GM21717 (cell line): ENCODE data around the gene PRR14L.

ENCODE experiments used
- ATAC-seq: cut with Tn5 transposase; IDR thresholded peaks from one replicate; pipeline ENCODE4 v1.9.1; 2021; ENCODE audit warnings: mild to moderate bottlenecking, moderate library complexity; ENCODE audit not compliant: unreplicated experiment

PRR14L gene

GRCh38 chr22:31647066-31647465 lies 102.9 kb downstream of the PRR14L start:
- ATAC-seq, result no peak

- no peak for ATAC-seq
Observed at GRCh38 chr22:31646186-31647019, 103.5 kb downstream of the PRR14L start.

- ATAC-seq, result no peak
Observed at GRCh38 chr22:31639436-31640039, 110.4 kb downstream of the PRR14L start.

DNA sequence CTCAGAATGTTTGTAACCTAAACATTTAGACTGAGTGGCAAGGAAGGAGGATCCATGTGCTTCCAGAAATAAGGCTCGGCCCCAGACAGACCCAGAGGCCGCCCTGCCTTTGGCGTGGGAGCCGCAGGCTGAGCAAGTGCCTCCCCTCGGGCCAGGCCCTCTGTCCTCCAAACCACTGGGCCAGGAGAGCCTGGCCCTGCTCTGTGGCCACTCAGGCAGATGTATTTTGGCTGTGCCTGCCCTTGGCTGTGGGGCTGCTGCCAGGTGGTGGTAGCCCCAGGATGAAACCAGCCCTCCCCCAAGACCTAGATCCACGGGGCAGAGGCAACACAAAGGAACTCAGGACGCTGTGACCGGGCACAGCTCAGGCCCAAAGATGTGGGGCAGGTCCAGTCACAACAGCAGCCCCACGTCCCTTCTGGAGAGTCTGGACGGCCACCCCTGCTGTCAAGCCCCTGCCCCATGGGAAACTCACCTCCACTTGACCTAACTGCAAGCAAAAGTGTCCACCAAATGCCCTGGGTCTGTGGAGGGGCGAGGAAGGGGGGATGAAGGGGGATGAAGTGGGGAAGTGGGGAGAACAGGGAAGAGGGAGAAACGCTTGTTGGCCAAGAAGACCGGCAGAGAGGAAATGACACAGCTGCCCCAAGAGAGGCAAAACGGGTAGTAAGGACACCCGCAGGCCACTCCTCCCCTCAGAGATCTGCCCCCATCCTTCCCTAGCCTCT lies 111.9 kb downstream of the PRR14L start:
- peak; percentile 24 for ATAC-seq

GRCh38 chr22:31637447-31637890 lies 112.5 kb downstream of the PRR14L start:
- ATAC-seq, result peak; percentile 40

DNA sequence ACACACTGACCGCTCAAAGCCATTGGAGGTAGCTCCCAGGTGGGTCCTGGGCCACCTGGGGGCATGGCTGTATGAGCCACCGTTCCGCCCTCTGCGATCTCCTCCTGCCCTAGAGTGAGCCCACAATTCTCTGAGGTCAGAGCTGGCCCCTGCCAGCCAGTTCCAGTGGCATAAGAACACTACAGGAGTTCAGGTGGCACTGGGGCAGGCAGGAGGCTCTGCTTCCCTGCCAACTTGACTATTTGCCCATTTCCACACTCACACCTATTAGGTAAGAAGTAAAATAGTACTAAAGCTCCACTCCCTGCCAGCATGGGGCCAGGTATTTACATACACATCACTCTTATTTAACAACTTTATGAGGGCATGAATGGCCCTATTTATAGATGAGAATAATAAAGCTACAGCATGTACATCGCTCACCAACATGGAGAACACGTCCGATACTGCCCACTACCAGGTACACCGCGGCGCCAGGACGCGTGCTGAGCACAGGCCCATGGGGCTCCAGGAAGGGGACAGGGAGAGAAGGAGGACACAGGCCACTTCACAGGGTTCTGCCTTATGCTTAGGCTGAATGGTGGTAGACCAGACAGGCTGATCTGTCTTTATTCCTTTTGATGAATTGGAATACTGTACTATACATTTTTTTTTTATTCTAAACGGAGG lies 114.2 kb downstream of the PRR14L start:
- ATAC-seq, result no peak

DNA sequence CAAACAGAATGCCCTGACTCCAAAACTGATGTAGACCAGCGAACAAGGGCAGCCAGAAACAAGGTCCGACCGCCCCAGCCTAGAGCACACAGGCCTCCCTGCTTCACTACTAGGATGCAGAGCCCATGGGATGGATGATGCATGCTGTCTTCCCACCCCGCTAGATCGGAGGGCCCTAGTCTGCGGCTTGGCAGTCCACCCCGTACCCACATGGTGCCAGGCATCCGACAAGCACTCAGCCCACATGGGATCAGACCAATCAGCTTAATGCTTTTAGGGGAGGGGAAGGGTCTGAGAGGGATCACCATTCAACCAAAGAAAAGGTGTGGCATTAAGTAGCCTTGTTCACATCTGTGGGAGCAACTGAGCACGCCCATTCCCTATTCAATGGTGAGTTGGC lies 118.5 kb downstream of the PRR14L start:
- no peak for ATAC-seq
